ENCODE results near the gene TAPBPL.

DNA sequence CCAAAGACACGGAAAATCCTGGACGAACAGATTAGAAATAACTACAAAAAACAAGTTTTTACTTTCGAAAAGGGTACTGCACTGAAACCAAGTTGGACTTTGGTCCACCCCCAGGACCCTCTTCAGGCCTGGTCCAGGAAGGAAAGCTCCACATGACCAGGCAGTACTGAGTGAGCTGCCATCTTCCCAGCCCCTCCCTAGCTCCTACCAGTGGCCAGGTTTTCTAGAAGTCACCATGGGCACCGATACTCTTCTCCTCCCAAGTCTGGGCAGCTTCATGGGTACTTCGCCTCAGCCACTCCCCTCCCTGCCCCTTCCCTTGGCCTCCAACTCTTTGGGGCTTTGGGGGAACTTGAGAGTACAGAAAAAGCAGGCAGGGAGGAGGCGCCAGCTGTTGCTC lies 12.0 kb downstream of the TAPBPL start:
- TF ChIP-seq ZFP30 (CRISPR knock-in tag; IDR thresholded peaks at IDR 0.05) (no peak), ZFP3 (CRISPR knock-in tag; IDR thresholded peaks at IDR 0.05) (no peak), ZNF70 (CRISPR knock-in tag; IDR thresholded peaks at IDR 0.05) (no peak), SNAI2 (CRISPR knock-in tag; IDR thresholded peaks at IDR 0.05) (no peak), TOX (CRISPR knock-in tag; IDR thresholded peaks at IDR 0.05; ENCODE audit: borderline replicate concordance) (no peak), GLIS3 (CRISPR knock-in tag; IDR thresholded peaks at IDR 0.05) (no peak), ZNF565 (CRISPR knock-in tag; conservative IDR thresholded peaks at IDR 0.05; ENCODE audit: low read depth) (no peak), TCF4 (CRISPR knock-in tag; IDR thresholded peaks at IDR 0.05; ENCODE audit: borderline replicate concordance) (no peak), CSDC2 (CRISPR knock-in tag; IDR thresholded peaks at IDR 0.05) (no peak), OSR1 (CRISPR knock-in tag; IDR thresholded peaks at IDR 0.05) (no peak), PPARA (CRISPR knock-in tag; IDR thresholded peaks at IDR 0.05; ENCODE audit: borderline replicate concordance) (no peak), ARNTL (CRISPR knock-in tag; IDR thresholded peaks at IDR 0.05; ENCODE audit: borderline replicate concordance, low read depth) (no peak)
- TF ChIP-seq, protein P1, sequence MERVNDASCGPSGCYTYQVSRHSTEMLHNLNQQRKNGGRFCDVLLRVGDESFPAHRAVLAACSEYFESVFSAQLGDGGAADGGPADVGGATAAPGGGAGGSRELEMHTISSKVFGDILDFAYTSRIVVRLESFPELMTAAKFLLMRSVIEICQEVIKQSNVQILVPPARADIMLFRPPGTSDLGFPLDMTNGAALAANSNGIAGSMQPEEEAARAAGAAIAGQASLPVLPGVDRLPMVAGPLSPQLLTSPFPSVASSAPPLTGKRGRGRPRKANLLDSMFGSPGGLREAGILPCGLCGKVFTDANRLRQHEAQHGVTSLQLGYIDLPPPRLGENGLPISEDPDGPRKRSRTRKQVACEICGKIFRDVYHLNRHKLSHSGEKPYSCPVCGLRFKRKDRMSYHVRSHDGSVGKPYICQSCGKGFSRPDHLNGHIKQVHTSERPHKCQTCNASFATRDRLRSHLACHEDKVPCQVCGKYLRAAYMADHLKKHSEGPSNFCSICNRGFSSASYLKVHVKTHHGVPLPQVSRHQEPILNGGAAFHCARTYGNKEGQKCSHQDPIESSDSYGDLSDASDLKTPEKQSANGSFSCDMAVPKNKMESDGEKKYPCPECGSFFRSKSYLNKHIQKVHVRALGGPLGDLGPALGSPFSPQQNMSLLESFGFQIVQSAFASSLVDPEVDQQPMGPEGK (CRISPR knock-in tag; IDR thresholded peaks at IDR 0.05; ENCODE audit: borderline replicate concordance), result no peak
- TF ChIP-seq, protein P2, sequence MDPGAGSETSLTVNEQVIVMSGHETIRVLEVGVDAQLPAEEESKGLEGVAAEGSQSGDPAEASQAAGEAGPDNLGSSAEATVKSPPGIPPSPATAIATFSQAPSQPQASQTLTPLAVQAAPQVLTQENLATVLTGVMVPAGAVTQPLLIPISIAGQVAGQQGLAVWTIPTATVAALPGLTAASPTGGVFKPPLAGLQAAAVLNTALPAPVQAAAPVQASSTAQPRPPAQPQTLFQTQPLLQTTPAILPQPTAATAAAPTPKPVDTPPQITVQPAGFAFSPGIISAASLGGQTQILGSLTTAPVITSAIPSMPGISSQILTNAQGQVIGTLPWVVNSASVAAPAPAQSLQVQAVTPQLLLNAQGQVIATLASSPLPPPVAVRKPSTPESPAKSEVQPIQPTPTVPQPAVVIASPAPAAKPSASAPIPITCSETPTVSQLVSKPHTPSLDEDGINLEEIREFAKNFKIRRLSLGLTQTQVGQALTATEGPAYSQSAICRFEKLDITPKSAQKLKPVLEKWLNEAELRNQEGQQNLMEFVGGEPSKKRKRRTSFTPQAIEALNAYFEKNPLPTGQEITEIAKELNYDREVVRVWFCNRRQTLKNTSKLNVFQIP (CRISPR knock-in tag; IDR thresholded peaks at IDR 0.05; ENCODE audit: borderline replicate concordance, low read depth), result no peak
